ENCODE data around the gene GTPBP1. TPM values are rescaled to one million over a fixed set of nuclear protein-coding genes. Genes with fewer than 3 reads are reported as not detected.
A peak's percentile ranks its signal among the peaks of the same experiment; 100 is the strongest.

GTPBP1 gene
- total and polyA plus RNA-seq, 2 of the 4 experiments (the other 2 are of a cell fraction): 12.4 to 29.5 TPM

GRCh38 chr22:38716826-38717225 lies 11.1 kb downstream of the GTPBP1 start:
- Histone ChIP-seq H2AK5ac (ENCODE audit: low read depth, low read length) (no peak overlapping the region), H3K9ac (ENCODE audit: low read depth, low read length) (no peak overlapping the region), H3K36me3 (ENCODE audit: control insufficient read depth, insufficient read depth, low read length) (peaks cover 28% of the 10 kb centered on the region), H3K79me1 (ENCODE audit: low read depth in 1 of 2, low read length in 2 of 2) (peaks cover 44 to 88% of the 10 kb centered on the region in 2 experiments), H3K9me1 (ENCODE audit: insufficient read depth, low read length) (peaks cover 35% of the 10 kb centered on the region), H4K20me1 (ENCODE audit: insufficient read depth, low read length) (peaks cover 65% of the 10 kb centered on the region), H3K14ac (replicated peaks; ENCODE audit: low read depth, low read length) (no peak overlapping the region), H4K5ac (ENCODE audit: low read depth, low read length) (no peak overlapping the region), H3K4me2 (ENCODE audit: low read depth, low read length) (no peak overlapping the region), H3K4me1 (ENCODE audit: control insufficient read depth, insufficient read depth, low read length) (peaks cover 4% of the 10 kb centered on the region), H4K8ac (ENCODE audit: low read depth in 2 of 2, low read length in 2 of 2) (no peak overlapping the region), H3K27ac (ENCODE audit: insufficient read depth, low read length) (no peak overlapping the region), H3K27me3 (ENCODE audit: control insufficient read depth, insufficient read depth, low read length) (no peaks in the 10 kb centered on the region), H3K18ac (ENCODE audit: low read depth, low read length) (no peak overlapping the region), H3K23ac (ENCODE audit: low read depth, low read length) (no peak overlapping the region), H2BK120ac (ENCODE audit: low read depth, low read length) (no peak overlapping the region), H4K91ac (ENCODE audit: insufficient read depth, low read depth, low read length) (no peak overlapping the region), H3K4ac (ENCODE audit: low read depth, low read length) (no peak overlapping the region), H2BK5ac (ENCODE audit: low read depth, low read length, poor library complexity, severe bottlenecking) (peak overlapping the region; percentile 7), H2BK20ac (ENCODE audit: low read depth, low read length) (no peak overlapping the region), H2BK15ac (ENCODE audit: low read depth, low read length) (no peak overlapping the region), H3K4me3 (ENCODE audit: insufficient read depth, low read depth, low read length) (no peak overlapping the region), H3K9me3 (ENCODE audit: control insufficient read depth, insufficient read depth, low read length) (no peaks in the 10 kb centered on the region), H2AFZ (replicated peaks; ENCODE audit: low read length, poor library complexity) (no peak overlapping the region), H3K56ac (ENCODE audit: extremely low read depth, insufficient read depth, low read length) (no peak overlapping the region), H2AK9ac (replicated peaks; ENCODE audit: low read depth, low read length, poor library complexity) (no peak overlapping the region)
- 100% methylated on average over 5 of the region's 9 CpGs; no CpG with 5 or more reads in 1 of the 2 experiments for WGBS, 2 experiments (ENCODE audit: extremely low coverage in 2 of 2, insufficient read length in 1 of 2)
- ChIA-PET POLR2A (ENCODE audit: unreplicated experiment) (no interaction called here), CTCF (no interaction called here)
- in situ Hi-C loops (cut with MboI; ENCODE audit: low sequenced_read_pairs): no loop called here
- DNase-seq (no peak), ATAC-seq (ENCODE audit: low read depth) (no peak)
- TF ChIP-seq RFX5 (IDR thresholded peaks at IDR 0.05; ENCODE audit: low read depth, low read length) (no peak), ELK1 (IDR thresholded peaks at IDR 0.05; ENCODE audit: borderline replicate concordance, low read depth, low read length) (no peak)
- BruUV-seq (replicated peaks): no TSS peak
- intact Hi-C loops (cut with micrococcal nuclease): no loop called here
- dilution Hi-C loops (cut with HindIII; ENCODE audit: low sequenced_read_pairs, unreplicated experiment): no loop called here

Data from IMR-90 (cell line).